HG03097 (cell line): ENCODE results near the gene ZNF354C.

Experiments
- ATAC-seq: cut with Tn5 transposase; IDR thresholded peaks from one replicate; pipeline ENCODE4 v1.9.1; 2021; ENCODE audit not compliant: unreplicated experiment, low FRiP score

The ZNF354C gene

GRCh38 chr5:179126506-179126991 lies 66.4 kb downstream of the ZNF354C start:
- no peak for ATAC-seq

GRCh38 chr5:179127136-179128040 lies 67.2 kb downstream of the ZNF354C start:
- ATAC-seq, result no peak

GRCh38 chr5:179128041-179128365 lies 67.8 kb downstream of the ZNF354C start:
- no peak for ATAC-seq

- no peak for ATAC-seq
Observed at GRCh38 chr5:179128976-179129375, 68.8 kb downstream of the ZNF354C start.

- ATAC-seq, result no peak
Observed at GRCh38 chr5:179129607-179130071, 69.5 kb downstream of the ZNF354C start.

- no peak for ATAC-seq
Observed at GRCh38 chr5:179130101-179130681, 70.0 kb downstream of the ZNF354C start.

GRCh38 chr5:179131321-179131835 lies 71.2 kb downstream of the ZNF354C start:
- no peak for ATAC-seq

- no peak for ATAC-seq
Observed at GRCh38 chr5:179131886-179132585, 71.9 kb downstream of the ZNF354C start.

GRCh38 chr5:179132586-179133355 lies 72.6 kb downstream of the ZNF354C start:
- no peak for ATAC-seq
